Breast epithelium (tissue), 4 donors: ENCODE results near the gene PMPCB. TPM values are rescaled to one million over a fixed set of nuclear protein-coding genes. Genes with fewer than 3 reads are reported as not detected.
A peak's percentile ranks its signal among the peaks of the same experiment; 100 is the strongest.

Experiments
- DNase-seq, 2 donors: peaks; one replicate each; pipeline ENCODE4 v3.0.0-alpha.2; 2019; ENCODE audit warnings: low spot score in 2 of 2
- H3K27ac ChIP-seq, 2 donors: fragments of 200-600 bp; sonication (generic) in 1 of 2; one replicate each; pipeline ENCODE4 v1.5.1; 2016 to 2019; ENCODE audit warnings: mild to moderate bottlenecking in 1 of 2
- H3K27me3 ChIP-seq, 2 donors: fragments of 200-600 bp; sonication (generic) in 1 of 2; one replicate each; pipeline versions ENCODE4 v1.5.1 to v1.6.0; 2017 to 2019; ENCODE audit warnings: control low read depth in 1 of 2, mild to moderate bottlenecking in 1 of 2
- H3K36me3 ChIP-seq: fragments of 200-600 bp; one replicate; pipeline ENCODE4 v1.5.1; 2019
- H3K4me1 ChIP-seq, 2 donors: fragments of 200-600 bp; sonication (generic); one replicate each; pipeline ENCODE4 v1.5.1; 2016 to 2019; ENCODE audit warnings: control low read depth in 1 of 2
- H3K4me3 ChIP-seq, 3 donors: fragments of 200-600 bp; sonication (generic); 1 replicate in 2 of 3; 2 replicates in 1 of 3; pipeline ENCODE4 v1.5.1; 2016 to 2019; ENCODE audit warnings: mild to moderate bottlenecking in 3 of 3, moderate library complexity in 2 of 3
- H3K9me3 ChIP-seq, 2 donors: fragments of 200-600 bp; sonication (generic) in 1 of 2; one replicate each; pipeline ENCODE4 v1.5.1; 2016 to 2019; ENCODE audit warnings: control low read depth in 1 of 2
- POLR2A ChIP-seq: fragments of 450-650 bp; IDR thresholded peaks from one replicate; pipeline ENCODE4 v1.6.1; 2016; ENCODE audit warnings: antibody characterized with exemption, mild to moderate bottlenecking, moderate library complexity
- POLR2AphosphoS5 ChIP-seq, 3 donors: sonication (generic); formaldehyde crosslinking; IDR thresholded peaks; one replicate each; pipeline ENCODE4 v1.6.1; 2017; ENCODE audit warnings: antibody characterized with exemption in 3 of 3
- intact Hi-C: fragments of 100-400 bp; cut with DNase I; formaldehyde crosslinking; loops from one replicate; pipeline ENCODE4 v1.15.1; 2023; ENCODE audit warnings: low total_unique reads
- total RNA-seq, 3 donors: library from RNA; depleted of rRNA; stranded (reverse); fragments of >200 nt; gene quantifications; one replicate each; pipeline ENCODE4 v1.1.0, GENCODE V29; 2016
- TF ChIP-seq, protein P1 (sequence below), 3 donors: fragments of 450-650 bp; IDR thresholded peaks; one replicate each; pipeline ENCODE4 v1.5.1; 2016 to 2017; ENCODE audit warnings: antibody characterized with exemption in 3 of 3, mild to moderate bottlenecking in 3 of 3, moderate library complexity in 3 of 3

The PMPCB gene
- total RNA-seq, 3 donors from 2014 or later, result 44.2 to 63.4 (median 58.4) TPM

DNA sequence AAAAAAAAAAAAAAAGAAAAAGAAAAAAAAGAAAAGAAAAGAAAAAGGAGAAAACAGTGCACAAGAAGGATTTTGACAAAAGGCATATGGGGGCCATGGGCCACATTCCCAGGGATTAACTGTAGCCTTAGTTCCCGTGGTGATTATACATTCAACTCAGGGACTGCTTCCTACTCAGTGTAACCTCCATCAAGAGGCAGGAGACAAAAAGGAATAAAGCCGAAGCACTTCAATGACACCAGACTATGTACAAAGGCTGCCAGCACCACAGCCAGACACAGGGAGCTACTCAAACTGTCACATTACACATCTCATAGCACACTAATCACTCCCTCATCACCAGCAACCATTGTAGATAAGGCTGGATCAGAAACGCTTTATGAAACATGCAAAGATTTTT, 5.1 kb upstream of the PMPCB start:
- Histone ChIP-seq H3K27ac (no peak overlapping the region), H3K4me1 (no peaks in the 10 kb centered on the region), H3K4me3 (no peak overlapping the region), H3K27me3 (no peaks in the 10 kb centered on the region), H3K36me3 (no peaks in the 10 kb centered on the region), H3K9me3 (no peaks in the 10 kb centered on the region)
- no peak for DNase-seq
- intact Hi-C loops, result no loop called here
- TF ChIP-seq POLR2A (no peak), POLR2AphosphoS5 (IDR thresholded peaks at IDR 0.05) (no peak)
- TF ChIP-seq, protein P1, sequence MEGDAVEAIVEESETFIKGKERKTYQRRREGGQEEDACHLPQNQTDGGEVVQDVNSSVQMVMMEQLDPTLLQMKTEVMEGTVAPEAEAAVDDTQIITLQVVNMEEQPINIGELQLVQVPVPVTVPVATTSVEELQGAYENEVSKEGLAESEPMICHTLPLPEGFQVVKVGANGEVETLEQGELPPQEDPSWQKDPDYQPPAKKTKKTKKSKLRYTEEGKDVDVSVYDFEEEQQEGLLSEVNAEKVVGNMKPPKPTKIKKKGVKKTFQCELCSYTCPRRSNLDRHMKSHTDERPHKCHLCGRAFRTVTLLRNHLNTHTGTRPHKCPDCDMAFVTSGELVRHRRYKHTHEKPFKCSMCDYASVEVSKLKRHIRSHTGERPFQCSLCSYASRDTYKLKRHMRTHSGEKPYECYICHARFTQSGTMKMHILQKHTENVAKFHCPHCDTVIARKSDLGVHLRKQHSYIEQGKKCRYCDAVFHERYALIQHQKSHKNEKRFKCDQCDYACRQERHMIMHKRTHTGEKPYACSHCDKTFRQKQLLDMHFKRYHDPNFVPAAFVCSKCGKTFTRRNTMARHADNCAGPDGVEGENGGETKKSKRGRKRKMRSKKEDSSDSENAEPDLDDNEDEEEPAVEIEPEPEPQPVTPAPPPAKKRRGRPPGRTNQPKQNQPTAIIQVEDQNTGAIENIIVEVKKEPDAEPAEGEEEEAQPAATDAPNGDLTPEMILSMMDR (IDR thresholded peaks at IDR 0.05), result no peak

- no peak overlapping the region for H3K4me3 ChIP-seq
- no peak overlapping the region for H3K27ac ChIP-seq
- no peaks in the 10 kb centered on the region for H3K36me3 ChIP-seq
- intact Hi-C loops, result no loop called here
- no peak for DNase-seq
- TF ChIP-seq POLR2AphosphoS5 (IDR thresholded peaks at IDR 0.05) (no peak), POLR2A (no peak)
- TF ChIP-seq, protein P1 (IDR thresholded peaks at IDR 0.05), result no peak
- no peaks in the 10 kb centered on the region for H3K27me3 ChIP-seq
- peaks cover under 1 to 4% of the 10 kb centered on the region in 2 donors for H3K4me1 ChIP-seq
- H3K9me3 ChIP-seq, result no peaks in the 10 kb centered on the region
Observed at GRCh38 chr7:103293526-103293925, 3.7 kb upstream of the PMPCB start.

- H3K27me3 ChIP-seq, result no peaks in the 10 kb centered on the region
- peak overlapping the region; percentile 92 to 95 for H3K27ac ChIP-seq
Observed at GRCh38 chr7:103297837-103298179, 573 bp downstream of the PMPCB start.

GRCh38 chr7:103299660-103300059, 2.4 kb downstream of the PMPCB start:
- Histone ChIP-seq H3K4me3 (no peak overlapping the region), H3K4me1 (peaks cover 3 to 12% of the 10 kb centered on the region in 2 donors), H3K27me3 (no peaks in the 10 kb centered on the region), H3K9me3 (no peaks in the 10 kb centered on the region), H3K36me3 (no peaks in the 10 kb centered on the region), H3K27ac (no peak overlapping the region)
- no peak for DNase-seq
- intact Hi-C loops, result no loop called here
- no peak for TF ChIP-seq POLR2AphosphoS5 (IDR thresholded peaks at IDR 0.05)
- TF ChIP-seq, protein P1 (IDR thresholded peaks at IDR 0.05), result no peak
- TF ChIP-seq POLR2A, result no peak

More at GRCh38 chr7:103297837-103298179, 573 bp downstream of the PMPCB start:
- no peak for DNase-seq
- TF ChIP-seq, protein P1 (IDR thresholded peaks at IDR 0.05), result no peak
- TF ChIP-seq POLR2AphosphoS5 (IDR thresholded peaks at IDR 0.05) (no peak), POLR2A (no peak)
- intact Hi-C loops, result no loop called here
- Histone ChIP-seq H3K4me3 (peak overlapping the region; percentile 79 to 96 (median 84)), H3K4me1 (peaks cover 3 to 12% of the 10 kb centered on the region in 2 donors), H3K9me3 (no peaks in the 10 kb centered on the region), H3K36me3 (no peaks in the 10 kb centered on the region)

DNA sequence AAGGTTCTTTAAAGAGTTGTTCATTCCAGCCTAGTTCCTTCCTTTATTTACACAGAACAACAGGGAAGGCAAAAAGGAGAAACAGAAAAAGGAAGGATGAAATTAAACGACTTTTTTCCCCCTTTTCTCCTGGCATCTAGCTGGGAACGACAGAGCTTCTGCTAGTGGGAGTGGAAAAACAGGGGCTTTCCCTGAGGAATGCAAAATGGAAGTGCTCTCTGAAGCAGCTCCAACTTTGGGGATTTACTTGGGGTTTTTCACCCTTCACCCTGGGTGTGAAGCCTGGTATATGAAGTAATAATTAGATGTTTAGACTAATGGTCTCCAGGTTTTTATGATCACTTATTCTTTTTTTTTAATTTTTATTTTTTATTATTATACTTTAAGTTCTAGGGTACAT, 4.2 kb downstream of the PMPCB start:
- Histone ChIP-seq H3K4me3 (no peak overlapping the region), H3K27ac (no peak overlapping the region), H3K4me1 (peaks cover 3 to 12% of the 10 kb centered on the region in 2 donors), H3K9me3 (no peaks in the 10 kb centered on the region), H3K27me3 (no peaks in the 10 kb centered on the region), H3K36me3 (no peaks in the 10 kb centered on the region)
- TF ChIP-seq POLR2AphosphoS5 (IDR thresholded peaks at IDR 0.05) (no peak), POLR2A (no peak)
- TF ChIP-seq, protein P1 (IDR thresholded peaks at IDR 0.05), result no peak
- intact Hi-C loops, result no loop called here
- no peak for DNase-seq
